Adrenal gland (tissue), 12 donors: ENCODE results near the gene DDR1. TPM values are rescaled to one million over a fixed set of nuclear protein-coding genes. Genes with fewer than 3 reads are reported as not detected.
A peak's percentile ranks its signal among the peaks of the same experiment; 100 is the strongest.

Experiments
- DNase-seq, 7 donors: peaks; one replicate each; pipeline ENCODE4 v3.0.0-alpha.2; 2019 to 2020
- H3K27ac ChIP-seq, 5 donors: fragments of 200-600 bp; sonication (generic) in 4 of 5; 1 replicate in 3 of 5; 2 replicates in 2 of 5; pipeline versions ENCODE4 v1.5.1 to v1.8.0; 2016 to 2020; ENCODE audit warnings: mild to moderate bottlenecking in 1 of 5
- H3K27me3 ChIP-seq: fragments of 200-600 bp; 2 replicates; pipeline ENCODE4 v1.8.0; 2021
- H3K36me3 ChIP-seq, 2 donors: fragments of 200-600 bp; replicated peaks in 1 of 2; 1 replicate in 1 of 2; 2 replicates in 1 of 2; pipeline versions ENCODE4 v1.5.1 to v1.8.0; 2018 to 2022
- H3K4me1 ChIP-seq, 2 donors: fragments of 200-600 bp; replicated peaks in 1 of 2; 1 replicate in 1 of 2; 2 replicates in 1 of 2; pipeline versions ENCODE4 v1.5.1 to v1.8.0; 2018 to 2021
- H3K4me3 ChIP-seq, 4 donors: fragments of 200-600 bp; sonication (generic) in 3 of 4; one replicate each; pipeline ENCODE4 v1.5.1; 2016 to 2018
- H3K9me3 ChIP-seq, 3 donors: fragments of 200-600 bp; sonication (generic) in 1 of 3; replicated peaks in 1 of 3; 1 replicate in 2 of 3; 2 replicates in 1 of 3; pipeline versions ENCODE4 v1.5.1 to v1.8.0; 2016 to 2021
- POLR2A ChIP-seq, 2 donors: fragments of 450-650 bp; IDR thresholded peaks; one replicate each; pipeline ENCODE4 v1.6.1; 2017; ENCODE audit warnings: antibody characterized with exemption in 2 of 2, mild to moderate bottlenecking in 2 of 2, moderate library complexity in 1 of 2
- WGBS, 4 donors: extraction: QIAGEN DNeasy Blood & Tissue Kit in 2 of 4; methylation state at CpG; one replicate each; pipeline versions ENCODE4 v1.1.5 to v1.1.7; 2013 to 2017; 5-methylcytosine and 5-hydroxymethylcytosine counted together
- intact Hi-C, 2 donors: fragments of 100-400 bp; cut with DNase I; formaldehyde crosslinking; loops; one replicate each; pipeline versions ENCODE4 v1.14.1 to v1.15.0; 2022 to 2023
- polyA plus RNA-seq, 3 donors: library from polyadenylated mRNA; stranded (reverse); fragments of 200-250 nt in 2 of 3; fragments of 350-450 nt in 1 of 3; fragmentation: Illumina TruSeq in 1 of 3; extraction: RNeasy Lipid Tissue Mini Kit (QIAGEN cat#74804) in 1 of 3; gene quantifications; one replicate each; pipeline ENCODE4 v1.2.3, GENCODE V29; 2013 to 2014
- total RNA-seq, 9 donors: library from RNA; depleted of rRNA in 4 of 9; stranded (reverse); fragments of >200 nt in 4 of 9; fragments of 120-200 nt in 1 of 9; fragmentation: NEBNext Ultra II Directional in 1 of 9; extraction: Animal tissue kit (Norgen Biotek cat#: 25700) in 1 of 9; gene quantifications; one replicate each; pipeline versions ENCODE4 v1.1.0 to v1.2.4, GENCODE V29; 2013 to 2023
- TF ChIP-seq, protein P1 (sequence below), 6 experiments: fragments of 450-650 bp in 4 of 6; fragments of 200-600 bp in 2 of 6; sonication (generic) in 1 of 6; IDR thresholded peaks; 1 replicate in 5 of 6; 2 replicates in 1 of 6; pipeline versions ENCODE4 v1.5.1 to v1.8.0; 2016 to 2021; ENCODE audit warnings: antibody characterized with exemption in 6 of 6, mild to moderate bottlenecking in 2 of 6, moderate library complexity in 1 of 6
- donor health status: healthy with polysubstance abuse.
- donor health status: Bipolar disorder and iron deficiency.
- donor health status: DM: yes; HTN: yes; CAD: no.
- donor health status: DM: no; HTN: no; CAD: no.
- donor health status: DM: no; HTN: no; CAD: no.
- donor health status: DM: yes; HTN: yes; CAD: no.

The DDR1 gene
- total and polyA plus RNA-seq, 12 donors: 18.0 to 239 (median 63.9) TPM

DNA sequence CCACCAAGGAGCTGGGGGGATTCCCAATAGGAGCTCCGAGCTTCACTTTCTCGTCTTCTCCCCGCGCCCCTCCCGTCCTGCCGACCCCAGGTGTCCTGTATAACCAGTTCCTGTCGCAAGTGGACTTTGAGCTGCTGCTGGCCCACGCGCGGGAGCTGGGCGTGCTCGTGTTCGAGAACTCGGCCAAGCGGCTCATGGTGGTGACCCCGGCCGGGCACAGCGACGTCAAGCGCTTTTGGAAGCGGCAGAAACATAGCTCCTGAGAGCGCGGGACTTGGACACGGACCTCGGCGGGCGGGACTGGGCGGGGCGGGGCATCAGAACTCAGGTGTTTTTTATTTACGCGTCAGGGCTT lies 29.4 kb downstream of the DDR1 start:
- DNase-seq: no peak
- Histone ChIP-seq H3K27ac (peak overlapping the region in 4 of 5 donors; percentile 67 to 94 (median 86)), H3K36me3 (peaks cover 0 to 53% of the 10 kb centered on the region in 2 donors), H3K9me3 (no peaks in the 10 kb centered on the region), H3K27me3 (no peaks in the 10 kb centered on the region), H3K4me1 (peaks cover 12 to 33% of the 10 kb centered on the region in 2 donors), H3K4me3 (peak overlapping the region in 2 of 4 donors; percentile 21 to 77)
- TF ChIP-seq POLR2A (IDR thresholded peaks at IDR 0.05): no peak
- TF ChIP-seq, protein P1, sequence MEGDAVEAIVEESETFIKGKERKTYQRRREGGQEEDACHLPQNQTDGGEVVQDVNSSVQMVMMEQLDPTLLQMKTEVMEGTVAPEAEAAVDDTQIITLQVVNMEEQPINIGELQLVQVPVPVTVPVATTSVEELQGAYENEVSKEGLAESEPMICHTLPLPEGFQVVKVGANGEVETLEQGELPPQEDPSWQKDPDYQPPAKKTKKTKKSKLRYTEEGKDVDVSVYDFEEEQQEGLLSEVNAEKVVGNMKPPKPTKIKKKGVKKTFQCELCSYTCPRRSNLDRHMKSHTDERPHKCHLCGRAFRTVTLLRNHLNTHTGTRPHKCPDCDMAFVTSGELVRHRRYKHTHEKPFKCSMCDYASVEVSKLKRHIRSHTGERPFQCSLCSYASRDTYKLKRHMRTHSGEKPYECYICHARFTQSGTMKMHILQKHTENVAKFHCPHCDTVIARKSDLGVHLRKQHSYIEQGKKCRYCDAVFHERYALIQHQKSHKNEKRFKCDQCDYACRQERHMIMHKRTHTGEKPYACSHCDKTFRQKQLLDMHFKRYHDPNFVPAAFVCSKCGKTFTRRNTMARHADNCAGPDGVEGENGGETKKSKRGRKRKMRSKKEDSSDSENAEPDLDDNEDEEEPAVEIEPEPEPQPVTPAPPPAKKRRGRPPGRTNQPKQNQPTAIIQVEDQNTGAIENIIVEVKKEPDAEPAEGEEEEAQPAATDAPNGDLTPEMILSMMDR (IDR thresholded peaks at IDR 0.05): no peak
- WGBS, 4 donors: 7 to 27% (median 8%) methylated on average over 6 to 31 of the region's 31 CpGs
- intact Hi-C loops: loop anchor here in 1 of 2 donors (5.0 kb wide), 1 partner anchor 36 kb away; no protein-coding TSS in a partner anchor

DNA sequence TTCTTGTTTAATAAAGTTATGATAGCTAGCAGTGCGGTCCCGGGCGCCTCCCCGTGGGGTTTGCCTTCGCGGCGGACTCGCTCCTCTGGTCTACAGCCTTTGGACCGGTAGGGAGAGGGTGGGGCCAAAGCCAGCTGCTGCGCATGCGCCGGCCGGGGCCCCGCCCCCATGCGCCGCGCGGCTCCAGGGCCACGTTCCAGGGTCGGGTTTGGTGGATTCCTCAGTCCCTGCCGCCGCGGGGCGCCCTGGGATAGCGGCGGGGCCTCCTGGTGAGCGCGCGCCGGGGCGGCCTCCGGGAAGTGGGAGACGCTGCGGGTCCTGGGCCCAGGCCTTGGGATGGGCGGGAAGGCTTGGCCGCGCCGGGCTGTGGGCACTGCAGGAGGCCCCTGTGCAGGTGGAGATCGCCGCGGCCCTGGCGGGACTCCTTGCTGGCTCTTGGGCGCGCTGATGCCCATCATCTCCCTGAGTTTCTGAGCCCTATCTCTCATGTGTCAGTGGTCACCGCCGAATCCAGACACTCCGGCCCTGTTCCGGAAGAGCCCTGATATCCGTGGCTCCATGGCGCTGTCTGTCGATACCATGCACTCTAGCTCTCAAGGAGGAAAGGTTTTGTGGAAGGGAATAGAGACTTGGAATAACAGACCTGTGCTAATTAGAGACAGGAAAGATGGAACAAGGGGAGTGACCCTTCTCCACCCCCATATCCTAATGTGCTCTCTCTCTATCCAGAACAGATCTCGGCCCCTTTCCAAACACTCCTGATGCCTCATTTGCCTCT lies 29.9 kb downstream of the DDR1 start, which contains the start of gene VARS2:
TSS of gene VARS2 (plus strand) at position 163 of the 778 bp plus-strand sequence. CDS start at position 762, 599 bp downstream.
- H3K4me3 ChIP-seq: peak within 1 kb of the TSS in 3 of 4 donors; percentile 21 to 77 (median 35)
- peaks cover 0 to 58% of the 10 kb centered on the region in 2 donors for H3K36me3 ChIP-seq
- peak within 1 kb of the TSS; percentile 50 to 94 (median 79) for H3K27ac ChIP-seq
- intact Hi-C loops: loop anchor here in 1 of 2 donors (5.0 kb wide), 1 partner anchor 37 kb away; no protein-coding TSS in a partner anchor
- peak; percentile 88 to 97 (median 94) for DNase-seq
- no peaks in the 10 kb centered on the region for H3K27me3 ChIP-seq
- peaks cover 10 to 27% of the 10 kb centered on the region in 2 donors for H3K4me1 ChIP-seq
- no peaks in the 10 kb centered on the region for H3K9me3 ChIP-seq
- 0 to 5% (median 1%) methylated on average over 3 to 52 of the region's 52 CpGs for WGBS, 4 donors
- peak; percentile 89 to 91 for TF ChIP-seq POLR2A (IDR thresholded peaks at IDR 0.05)
- TF ChIP-seq, protein P1 (IDR thresholded peaks at IDR 0.05): peak in 5 of 6 experiments; percentile 28 to 42 (median 34)

DNA sequence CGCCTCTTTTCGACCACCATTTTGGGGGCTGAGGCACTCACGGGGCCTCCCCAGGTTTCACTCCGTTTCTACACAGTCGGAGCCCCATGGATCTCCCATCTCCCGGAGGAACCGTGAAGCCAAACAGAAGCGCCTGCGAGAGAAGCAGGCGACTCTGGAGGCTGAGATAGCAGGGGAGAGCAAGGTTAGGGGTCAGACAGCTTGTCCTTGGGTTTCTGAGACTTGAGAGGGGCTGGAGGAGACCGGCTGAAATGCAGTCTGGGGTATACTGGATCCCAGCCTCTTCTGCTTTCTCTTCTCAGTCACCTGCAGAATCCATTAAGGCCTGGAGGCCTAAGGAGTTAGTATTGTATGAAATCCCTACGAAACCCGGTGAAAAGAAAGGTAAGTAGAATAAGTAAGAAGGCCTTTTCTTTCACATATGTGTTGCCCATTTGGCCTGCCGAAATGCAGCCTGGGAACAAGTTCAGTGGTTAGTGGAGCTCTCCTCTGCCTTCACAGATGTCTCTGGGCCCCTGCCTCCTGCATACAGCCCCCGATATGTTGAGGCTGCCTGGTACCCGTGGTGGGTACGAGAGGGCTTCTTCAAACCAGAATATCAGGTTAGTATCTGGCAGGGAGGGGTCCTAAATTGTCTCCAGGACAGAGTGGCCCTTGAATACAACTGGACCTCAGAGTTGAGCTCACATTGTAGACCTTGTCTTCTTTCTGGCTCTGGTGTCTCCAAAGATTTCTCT lies 30.7 kb downstream of the DDR1 start:
- peaks cover 10 to 24% of the 10 kb centered on the region in 2 donors for H3K4me1 ChIP-seq
- intact Hi-C loops: loop anchor here in 1 of 2 donors (5.0 kb wide), 3 partner anchors 38 to 162 kb away; no protein-coding TSS in a partner anchor
- peak overlapping the region in 2 of 4 donors; percentile 35 to 77 for H3K4me3 ChIP-seq
- DNase-seq: peak in 3 of 7 donors; percentile 18 to 60 (median 24)
- no peaks in the 10 kb centered on the region for H3K27me3 ChIP-seq
- H3K9me3 ChIP-seq: no peaks in the 10 kb centered on the region
- H3K27ac ChIP-seq: peak overlapping the region; percentile 50 to 94 (median 79)
- 29 to 42% (median 36%) methylated on average over 14 to 17 of the region's 17 CpGs for WGBS, 4 donors
- H3K36me3 ChIP-seq: peaks cover 0 to 59% of the 10 kb centered on the region in 2 donors
- TF ChIP-seq POLR2A (IDR thresholded peaks at IDR 0.05): no peak
- TF ChIP-seq, protein P1 (IDR thresholded peaks at IDR 0.05): no peak

DNA sequence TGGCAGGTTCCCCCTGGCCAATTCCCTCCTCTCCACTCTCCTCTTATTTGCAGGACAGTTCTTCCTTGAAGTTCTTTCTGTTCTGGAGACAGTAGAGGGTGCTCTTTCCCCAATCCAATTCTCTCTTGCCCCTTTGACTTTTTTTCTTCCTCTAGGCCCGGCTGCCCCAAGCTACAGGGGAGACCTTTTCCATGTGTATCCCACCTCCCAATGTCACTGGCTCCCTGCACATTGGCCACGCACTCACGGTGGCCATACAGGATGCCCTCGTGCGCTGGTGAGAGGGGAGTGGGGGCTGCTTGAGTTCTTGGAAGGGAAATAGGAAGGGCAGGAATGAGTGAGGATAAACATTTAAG lies 31.2 kb downstream of the DDR1 start:
- intact Hi-C loops: loop anchor here in 1 of 2 donors (5.0 kb wide), 2 partner anchors 127 to 162 kb away; no protein-coding TSS in a partner anchor
- no peaks in the 10 kb centered on the region for H3K9me3 ChIP-seq
- H3K4me3 ChIP-seq: no peak overlapping the region
- peaks cover 10 to 24% of the 10 kb centered on the region in 2 donors for H3K4me1 ChIP-seq
- H3K36me3 ChIP-seq: peaks cover 0 to 59% of the 10 kb centered on the region in 2 donors
- TF ChIP-seq, protein P1 (IDR thresholded peaks at IDR 0.05): peak; percentile 37 to 74 (median 59)
- no peak for TF ChIP-seq POLR2A (IDR thresholded peaks at IDR 0.05)
- peak overlapping the region in 1 of 5 donors; percentile 92 for H3K27ac ChIP-seq
- 22 to 29% (median 27%) methylated on average over 5 of the region's 5 CpGs for WGBS, 4 donors
- DNase-seq: peak in 4 of 7 donors; percentile 23 to 37 (median 32)
- no peaks in the 10 kb centered on the region for H3K27me3 ChIP-seq
